NCI-H1694 treated with DMSO at 0.1 percent for 48 hours (cell line): ENCODE results near the gene LAYN.

Experiments
- DNase-seq: peaks from one replicate; lab custom pipeline; 2025; lab: John Stamatoyannopoulos, UW

LAYN gene

GRCh38 chr11:111540114-111540936 lies at the start of gene LAYN:
TSS of gene LAYN (plus strand) at chr11:111540720. CDS start at chr11:111540844, 124 bp downstream.
- no peak for DNase-seq

- no peak for DNase-seq
Observed at GRCh38 chr11:111494040-111494439, 46.5 kb upstream of the LAYN start.

DNA sequence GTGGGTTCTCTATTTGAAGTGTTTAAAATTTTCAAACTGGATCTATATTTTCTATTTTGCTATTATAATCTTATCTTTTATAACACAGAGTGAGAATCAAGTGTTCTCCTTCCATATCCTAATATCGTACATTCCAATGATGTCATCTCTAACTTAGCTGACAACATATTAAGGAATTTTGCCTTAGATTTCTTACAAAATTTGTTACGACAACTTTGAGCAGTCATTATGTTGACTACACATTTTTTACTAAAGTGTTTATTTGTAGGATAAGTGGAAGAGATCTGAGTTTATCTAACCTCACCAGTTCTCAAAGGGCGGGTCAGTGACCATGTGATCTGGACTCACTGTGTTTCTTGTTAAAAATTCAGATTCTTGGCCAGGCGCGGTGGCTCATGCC lies 41.0 kb upstream of the LAYN start:
- no peak for DNase-seq

DNA sequence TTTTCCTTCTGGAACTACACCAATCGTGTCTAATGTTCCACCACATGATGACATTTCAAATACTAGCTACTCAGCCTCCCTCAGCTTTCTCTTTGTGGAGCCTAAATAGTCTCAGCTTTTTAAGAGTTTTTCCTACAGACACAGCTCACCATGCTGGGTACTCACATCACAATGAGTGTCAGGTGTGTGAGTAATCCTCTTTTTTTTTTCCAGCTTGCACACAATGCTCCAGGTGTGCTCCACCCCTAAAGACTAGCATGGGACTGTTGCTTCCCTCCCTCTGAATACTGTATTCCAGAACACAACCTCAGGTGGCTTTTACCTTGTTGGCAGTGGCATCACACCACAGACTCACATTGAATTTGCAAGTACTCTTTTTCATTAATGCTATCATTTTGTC lies 40.0 kb upstream of the LAYN start:
- DNase-seq, result no peak

DNA sequence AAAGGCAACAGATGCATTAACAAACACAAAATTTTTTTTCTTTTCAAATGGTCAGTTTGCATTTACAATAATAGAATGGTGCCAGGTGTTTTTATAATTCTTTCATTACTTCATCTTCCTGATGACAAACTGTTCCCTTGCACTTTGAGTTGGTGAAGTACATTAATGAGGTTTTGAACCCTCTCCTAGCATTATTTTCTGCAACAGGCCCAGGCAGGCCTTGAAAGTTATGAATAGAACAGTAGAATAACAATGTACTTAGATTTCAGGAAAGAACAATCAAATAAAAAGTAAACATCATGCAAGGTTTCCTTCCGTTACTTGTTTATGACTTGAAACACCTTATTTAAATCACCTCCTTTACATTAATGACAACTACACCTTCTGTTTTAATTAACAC lies 37.9 kb upstream of the LAYN start:
- no peak for DNase-seq

DNA sequence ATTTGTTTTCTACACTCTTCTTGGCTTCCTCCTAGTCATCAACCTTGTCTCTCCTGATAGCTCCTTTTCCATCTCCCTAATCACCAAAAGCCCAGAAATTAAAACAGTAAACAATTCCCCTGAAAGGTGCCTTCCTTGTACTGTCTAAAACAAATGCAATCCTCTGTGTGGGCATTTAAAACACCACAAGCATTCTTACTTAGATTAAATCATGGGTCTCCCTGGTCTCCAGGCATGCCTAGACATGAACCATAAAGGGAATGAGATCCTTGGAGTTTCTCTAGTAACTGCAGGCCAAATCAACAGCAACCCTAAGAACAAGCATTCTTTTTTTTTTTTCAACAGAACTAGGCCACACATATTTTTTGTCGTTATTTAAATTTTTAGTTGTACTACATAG lies 30.2 kb upstream of the LAYN start:
- no peak for DNase-seq

- DNase-seq, result no peak
Observed at GRCh38 chr11:111512296-111513239, 28.0 kb upstream of the LAYN start, which contains the start of gene BTG4. TSS of gene BTG4 (minus strand) at chr11:111512386. CDS start at chr11:111498776, 13,610 bp downstream.

- DNase-seq, result no peak
Observed at GRCh38 chr11:111513240-111513605, 27.3 kb upstream of the LAYN start.

- DNase-seq, result no peak
Observed at GRCh38 chr11:111514216-111515031, 26.1 kb upstream of the LAYN start, which contains the start of gene HOATZ. TSS of gene HOATZ (plus strand) at chr11:111514778. CDS start at chr11:111514785, 7 bp downstream.

GRCh38 chr11:111515591-111515990 lies 24.9 kb upstream of the LAYN start:
- no peak for DNase-seq

DNA sequence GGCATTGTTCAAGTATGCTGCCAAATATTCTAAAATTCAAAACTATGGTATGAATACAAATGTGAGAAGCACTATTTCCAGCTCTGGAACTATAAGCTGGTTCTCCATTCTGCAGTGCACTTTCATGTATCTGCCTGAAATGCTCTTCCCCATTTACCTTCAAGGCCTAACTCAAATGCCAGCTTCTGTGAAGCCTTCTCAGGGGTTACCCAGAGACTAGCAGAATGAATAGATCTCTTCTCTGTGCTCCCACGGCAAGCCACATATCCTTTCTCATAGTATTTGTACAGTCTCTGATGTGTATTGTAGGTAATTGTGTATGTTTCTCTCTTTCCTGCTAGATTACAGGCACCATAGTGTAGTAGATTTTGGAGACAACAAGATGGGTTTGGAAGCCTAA lies 21.9 kb upstream of the LAYN start:
- no peak for DNase-seq

DNA sequence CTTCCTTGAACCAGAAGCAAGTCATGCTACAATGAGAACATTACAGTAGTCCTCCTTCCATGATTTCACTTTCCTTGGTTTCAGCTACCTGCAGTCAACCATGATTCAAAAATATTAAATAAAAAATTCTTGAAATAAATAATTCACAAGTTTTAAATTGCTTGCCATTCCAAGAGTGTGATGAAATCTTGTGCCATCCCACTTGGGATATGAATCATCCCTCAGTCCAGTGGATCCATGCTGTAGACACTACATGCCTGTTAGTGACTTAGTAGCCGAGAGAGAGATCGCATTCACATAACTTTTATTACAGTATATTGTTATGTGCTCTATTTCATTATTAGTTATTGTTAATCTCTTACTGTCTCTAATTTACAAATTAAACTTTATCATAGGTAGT lies 20.0 kb upstream of the LAYN start:
- no peak for DNase-seq

- no peak for DNase-seq
Observed at GRCh38 chr11:111521135-111521534, 19.4 kb upstream of the LAYN start.

GRCh38 chr11:111522426-111522825 lies 18.1 kb upstream of the LAYN start:
- DNase-seq, result no peak

DNA sequence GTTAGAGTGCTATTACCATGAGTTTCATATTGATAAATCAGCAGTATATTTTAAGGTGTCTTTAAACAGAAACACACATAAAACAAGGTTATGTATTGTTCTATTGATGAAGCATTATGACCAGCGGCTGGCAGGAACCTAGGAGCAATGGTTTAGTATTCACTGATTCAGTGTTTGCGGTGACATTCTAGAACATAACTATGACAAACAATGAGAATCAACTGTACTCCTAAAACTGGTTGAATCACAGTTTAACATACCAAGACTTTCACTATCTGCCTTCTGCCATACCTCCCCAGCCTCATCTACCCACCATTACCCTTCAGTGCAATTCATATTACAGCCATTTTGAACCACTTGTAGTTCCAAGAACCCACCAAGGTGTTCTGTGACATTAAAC lies 17.2 kb upstream of the LAYN start:
- no peak for DNase-seq

GRCh38 chr11:111524056-111524455 lies 16.5 kb upstream of the LAYN start:
- DNase-seq, result no peak

DNA sequence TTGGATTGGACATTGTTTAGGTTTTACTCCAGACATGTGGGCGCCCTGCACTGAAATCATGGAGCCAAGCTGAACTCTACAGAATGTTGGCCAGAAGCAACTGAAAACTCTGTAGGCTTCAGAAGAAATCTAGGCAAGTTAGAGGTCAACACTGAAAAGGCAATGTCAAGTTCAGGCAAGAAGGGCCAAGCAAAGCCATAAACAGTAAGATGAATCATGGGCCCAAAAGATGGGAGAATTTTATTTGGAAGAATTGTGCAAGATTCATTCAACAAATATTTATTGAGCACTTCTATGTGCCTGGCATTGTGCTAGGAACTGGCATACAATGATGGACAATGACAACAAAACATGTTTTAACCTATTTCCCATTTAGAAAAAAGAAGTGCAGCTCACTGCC lies 15.1 kb upstream of the LAYN start:
- DNase-seq, result no peak

DNA sequence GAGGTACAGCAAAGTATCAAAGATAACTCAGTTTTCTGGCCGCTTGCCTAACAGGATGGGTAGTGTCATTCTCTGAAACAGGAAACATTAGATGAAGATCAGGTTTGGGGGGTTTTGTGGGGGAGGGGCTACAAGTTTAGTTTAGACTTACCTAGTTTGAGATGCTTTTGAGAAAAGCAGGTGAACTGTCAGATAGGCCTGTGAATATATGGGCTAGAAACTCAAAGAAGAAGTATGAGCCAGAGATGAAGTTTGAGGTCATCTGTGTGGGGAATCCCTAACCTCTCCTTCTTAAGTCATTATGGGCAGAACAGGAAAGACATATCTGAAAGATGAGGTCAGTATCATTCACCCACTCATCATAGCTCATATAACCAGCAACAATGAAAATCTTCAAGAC lies 14.0 kb upstream of the LAYN start:
- no peak for DNase-seq

- no peak for DNase-seq
Observed at GRCh38 chr11:111527279-111527678, 13.2 kb upstream of the LAYN start.

- no peak for DNase-seq
Observed at GRCh38 chr11:111528557-111528956, 12.0 kb upstream of the LAYN start.

DNA sequence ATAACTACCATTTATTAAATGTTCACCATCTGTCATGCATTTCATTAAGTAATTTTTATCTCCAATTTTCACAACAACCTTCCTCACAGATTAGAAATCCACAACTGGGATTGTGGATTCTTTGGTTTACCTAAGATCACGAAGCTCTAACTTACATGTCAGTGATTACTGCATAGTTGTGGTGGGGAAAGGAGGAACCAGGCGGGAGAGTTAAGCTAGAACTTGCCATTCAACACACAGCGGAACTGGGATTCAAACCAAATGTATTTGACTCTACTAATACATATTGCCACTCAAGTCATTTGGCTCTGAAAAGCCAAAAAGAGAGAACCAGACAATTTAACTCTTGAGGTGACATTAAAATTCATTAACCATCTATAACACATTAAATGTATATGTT lies 10.4 kb upstream of the LAYN start:
- no peak for DNase-seq

DNA sequence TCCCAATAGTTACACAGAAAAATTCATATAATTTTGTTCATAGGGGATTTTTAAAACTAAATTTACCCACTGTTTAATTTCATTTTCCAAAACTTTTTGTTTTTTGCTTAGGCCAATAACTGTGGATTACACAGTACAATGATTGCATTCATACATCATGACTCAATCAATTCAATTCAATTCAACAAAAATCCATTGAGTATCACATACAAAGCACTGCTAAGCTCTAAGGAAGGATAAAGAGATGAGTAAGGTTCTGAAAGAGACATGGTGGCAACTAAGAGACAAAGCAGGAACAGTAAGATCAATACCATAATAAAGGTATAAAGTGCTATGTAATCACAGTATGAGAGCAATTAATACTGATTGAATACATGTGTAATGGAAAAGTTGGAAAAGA lies 9.4 kb upstream of the LAYN start:
- no peak for DNase-seq
